GM12874 (cell line): ENCODE measurements around the gene TMPRSS11A.

Experiments used
- CTCF ChIP-seq: IDR thresholded peaks from 2 replicates; pipeline ENCODE4 v1.5.1; 2011; ENCODE audit warnings: low read depth, mild to moderate bottlenecking, control low read depth, low read length, moderate library complexity; ENCODE audit not compliant: insufficient read depth

TMPRSS11A gene

DNA sequence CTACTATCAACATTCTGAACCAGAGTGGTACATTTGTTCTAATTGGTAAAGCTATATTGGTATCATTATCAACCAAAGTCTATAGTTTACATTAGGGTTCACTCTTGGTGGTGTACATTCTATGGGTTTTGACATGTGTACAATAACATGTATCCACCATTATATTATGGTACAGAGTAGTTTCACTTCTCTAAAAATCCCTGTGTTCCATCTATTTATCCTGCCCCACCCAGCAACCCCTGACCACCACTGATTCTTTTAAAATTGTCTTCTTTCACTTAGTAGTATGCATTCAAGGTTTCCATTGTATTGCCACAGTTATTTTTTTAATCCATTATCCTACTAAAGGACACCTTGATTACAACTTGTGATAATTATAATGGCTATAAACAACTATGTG is 64.2 kb downstream of the TMPRSS11A start:
- no peak for TF ChIP-seq CTCF

GRCh38 chr4:67897686-67898085 is 65.6 kb downstream of the TMPRSS11A start:
- no peak for TF ChIP-seq CTCF

- TF ChIP-seq CTCF, result no peak
These were observed 66.8 kb downstream of the TMPRSS11A start for GRCh38 chr4:67896421-67897065.

- no peak for TF ChIP-seq CTCF
These were observed 68.6 kb downstream of the TMPRSS11A start for GRCh38 chr4:67894659-67895058.

- no peak for TF ChIP-seq CTCF
These were observed 70.4 kb downstream of the TMPRSS11A start for GRCh38 chr4:67892905-67893304.

GRCh38 chr4:67892253-67892652 is 71.0 kb downstream of the TMPRSS11A start:
- no peak for TF ChIP-seq CTCF

DNA sequence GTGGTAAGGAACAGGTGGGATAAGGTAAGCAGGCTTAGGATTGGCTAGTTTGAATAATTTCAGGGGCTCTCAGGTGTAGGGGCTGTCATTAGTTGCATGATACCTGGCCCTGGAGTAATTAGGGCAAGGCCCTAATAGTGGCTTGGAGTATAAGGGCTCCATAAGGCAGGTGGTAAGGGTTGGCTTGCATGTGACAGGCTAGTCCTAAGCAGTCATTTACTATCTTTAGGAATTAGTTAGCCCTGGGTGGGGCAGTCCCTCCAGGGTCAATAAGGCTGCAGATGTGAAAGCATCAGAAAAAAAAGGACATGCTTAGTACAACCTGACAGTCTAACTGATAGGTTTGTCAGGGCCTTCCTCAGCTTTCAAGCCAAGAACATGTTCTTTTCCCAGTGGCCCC is 71.6 kb downstream of the TMPRSS11A start:
- TF ChIP-seq CTCF, result no peak

- TF ChIP-seq CTCF, result no peak
These were observed 77.0 kb downstream of the TMPRSS11A start for GRCh38 chr4:67886281-67886680.
